Suprapubic skin (tissue), 3 donors: ENCODE results near the gene AXDND1.

Source experiments
- EP300 ChIP-seq: sonication (generic); formaldehyde crosslinking; IDR thresholded peaks from one replicate; pipeline ENCODE4 v1.6.1; 2017; ENCODE audit warnings: antibody characterized with exemption
- POLR2A ChIP-seq, 2 donors: fragments of 450-650 bp; IDR thresholded peaks; one replicate each; pipeline ENCODE4 v1.6.1; 2017; ENCODE audit warnings: antibody characterized with exemption in 2 of 2, mild to moderate bottlenecking in 2 of 2, moderate library complexity in 2 of 2
- TF ChIP-seq, protein P1 (sequence below), 2 donors: fragments of 200-600 bp in 1 of 2; fragments of 450-650 bp in 1 of 2; sonication (generic) in 1 of 2; IDR thresholded peaks; one replicate each; pipeline ENCODE4 v1.5.1; 2016 to 2019; ENCODE audit warnings: antibody characterized with exemption in 2 of 2, mild to moderate bottlenecking in 1 of 2, moderate library complexity in 1 of 2

DNA sequence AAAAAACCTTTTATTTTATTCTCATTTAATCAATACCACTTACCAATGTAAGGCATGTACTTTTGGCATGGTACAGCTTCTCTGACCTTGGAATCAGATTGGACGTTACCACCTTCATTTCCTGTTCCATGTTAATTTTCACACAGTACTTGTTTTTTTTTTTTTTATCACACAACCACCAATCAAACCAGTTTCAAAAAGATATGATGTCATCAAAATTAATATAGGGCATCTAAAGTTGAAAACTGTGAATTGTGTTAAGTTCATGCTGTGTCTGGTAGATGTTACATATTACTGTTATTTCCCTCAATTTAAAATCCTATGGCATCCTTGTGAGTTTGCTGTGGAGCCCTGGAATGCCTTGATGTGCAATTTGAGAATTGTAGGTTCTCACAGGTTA lies 124.8 kb downstream of the AXDND1 start:
- TF ChIP-seq, protein P1, sequence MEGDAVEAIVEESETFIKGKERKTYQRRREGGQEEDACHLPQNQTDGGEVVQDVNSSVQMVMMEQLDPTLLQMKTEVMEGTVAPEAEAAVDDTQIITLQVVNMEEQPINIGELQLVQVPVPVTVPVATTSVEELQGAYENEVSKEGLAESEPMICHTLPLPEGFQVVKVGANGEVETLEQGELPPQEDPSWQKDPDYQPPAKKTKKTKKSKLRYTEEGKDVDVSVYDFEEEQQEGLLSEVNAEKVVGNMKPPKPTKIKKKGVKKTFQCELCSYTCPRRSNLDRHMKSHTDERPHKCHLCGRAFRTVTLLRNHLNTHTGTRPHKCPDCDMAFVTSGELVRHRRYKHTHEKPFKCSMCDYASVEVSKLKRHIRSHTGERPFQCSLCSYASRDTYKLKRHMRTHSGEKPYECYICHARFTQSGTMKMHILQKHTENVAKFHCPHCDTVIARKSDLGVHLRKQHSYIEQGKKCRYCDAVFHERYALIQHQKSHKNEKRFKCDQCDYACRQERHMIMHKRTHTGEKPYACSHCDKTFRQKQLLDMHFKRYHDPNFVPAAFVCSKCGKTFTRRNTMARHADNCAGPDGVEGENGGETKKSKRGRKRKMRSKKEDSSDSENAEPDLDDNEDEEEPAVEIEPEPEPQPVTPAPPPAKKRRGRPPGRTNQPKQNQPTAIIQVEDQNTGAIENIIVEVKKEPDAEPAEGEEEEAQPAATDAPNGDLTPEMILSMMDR (IDR thresholded peaks at IDR 0.05): no peak
- TF ChIP-seq EP300 (no peak), POLR2A (IDR thresholded peaks at IDR 0.05) (no peak)
